GM19395 (cell line): ENCODE data around the gene PARM1.
"Not testable (repeated sequence)": the region's sequence is repeated elsewhere in the genome, so short reads cannot be mapped to it uniquely, and the experiment has no call there.

Experiments
- ATAC-seq: cut with Tn5 transposase; IDR thresholded peaks from one replicate; pipeline ENCODE4 v1.9.1; 2021; ENCODE audit warnings: mild to moderate bottlenecking, moderate library complexity; ENCODE audit not compliant: unreplicated experiment

PARM1 gene

DNA sequence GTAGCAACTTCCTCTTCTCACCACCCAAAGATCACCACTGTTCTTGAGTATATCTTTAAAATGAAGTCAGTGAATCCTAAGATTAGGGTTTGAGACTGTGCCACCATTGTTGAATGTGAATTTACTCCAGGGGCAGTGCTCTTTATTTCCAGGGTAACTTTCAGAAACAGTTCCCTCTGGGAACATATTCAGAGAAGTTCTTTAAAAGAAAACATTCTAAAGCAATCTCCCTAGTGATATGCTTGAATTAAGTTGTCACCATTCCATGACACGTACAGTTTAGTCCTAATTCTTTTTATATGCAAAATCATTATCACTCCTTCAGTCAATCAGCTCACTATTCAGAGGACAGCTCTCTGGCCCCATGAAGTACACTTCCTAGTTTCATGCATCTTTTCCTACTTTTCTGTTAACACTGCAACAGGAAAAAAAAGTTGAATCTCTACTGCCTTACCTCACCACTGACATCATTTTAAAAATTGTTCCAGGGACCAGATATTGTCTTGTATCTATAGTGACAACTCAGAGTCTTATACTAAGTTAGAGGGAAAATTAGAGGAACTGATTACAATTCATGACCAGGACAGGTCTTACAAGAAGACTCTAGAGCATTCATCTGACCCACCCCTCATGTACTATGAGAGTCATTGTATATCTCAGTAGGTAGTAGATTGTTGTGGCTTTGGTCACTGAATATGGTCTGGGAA is 49.8 kb downstream of the PARM1 start:
- no peak for ATAC-seq

DNA sequence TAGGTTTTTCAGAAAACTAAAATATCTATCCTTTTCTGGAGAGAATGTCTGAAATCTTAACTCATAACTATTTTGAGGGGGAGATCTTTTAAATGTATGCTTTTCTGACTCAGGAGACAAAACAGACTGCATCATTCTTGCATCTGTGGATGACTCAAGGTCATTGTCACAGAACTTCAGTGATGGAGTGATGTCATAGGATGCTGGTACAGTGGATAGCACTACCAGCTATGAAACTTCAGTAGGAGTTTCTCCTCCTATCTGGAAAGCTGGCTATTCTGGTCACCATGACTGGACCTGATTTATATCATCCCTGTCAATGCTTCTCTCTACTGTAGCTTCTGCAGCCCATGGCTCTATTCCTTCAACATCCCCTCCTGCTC is 50.3 kb downstream of the PARM1 start:
- ATAC-seq = no peak

DNA sequence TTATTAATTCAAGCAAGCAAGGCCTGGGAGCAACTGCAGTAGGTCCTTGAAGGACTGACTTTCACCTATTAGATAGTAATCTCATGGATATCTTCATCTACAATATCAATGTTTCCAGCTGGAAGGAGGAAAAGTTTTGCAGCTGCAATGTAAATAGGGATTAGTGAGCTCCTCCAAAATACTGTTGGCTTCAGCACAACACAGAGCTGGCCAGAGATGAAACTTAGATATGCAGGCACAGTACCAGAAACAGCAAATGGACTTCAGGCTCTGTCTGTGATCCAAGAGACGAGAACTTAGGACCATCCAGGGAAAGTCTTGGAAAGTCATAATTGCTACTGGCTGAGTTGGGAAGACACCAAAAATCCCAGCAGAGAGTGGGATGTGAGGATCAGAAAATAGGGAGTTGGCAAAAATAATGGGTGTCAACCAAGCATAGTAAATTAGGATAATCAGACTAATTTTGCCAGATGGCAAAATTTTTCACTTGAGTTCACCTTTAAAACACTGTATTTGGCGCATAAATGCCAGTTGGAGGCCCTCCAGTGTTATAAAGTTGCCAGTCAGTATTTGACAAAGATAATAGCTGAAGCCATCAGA is 57.5 kb downstream of the PARM1 start:
- ATAC-seq = no peak

DNA sequence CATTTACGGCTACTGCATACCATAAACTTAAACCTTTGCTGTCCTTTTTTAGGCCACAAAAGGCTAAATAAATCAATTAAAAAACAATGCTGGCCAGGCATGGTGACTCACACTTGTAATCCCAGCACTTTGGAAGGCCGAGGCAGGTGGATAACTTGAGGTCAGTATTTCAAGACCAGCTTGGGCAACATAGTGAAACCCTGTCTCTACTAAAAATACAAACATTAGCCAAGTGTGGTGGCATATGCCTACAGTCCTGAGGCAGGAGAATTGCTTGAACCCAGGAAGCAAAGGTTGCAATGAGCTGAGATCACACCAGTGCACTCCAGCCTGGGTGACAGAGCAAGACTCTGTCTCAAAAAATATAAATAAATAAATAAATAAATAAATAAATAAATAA is 61.5 kb downstream of the PARM1 start:
- not testable (repeated sequence) for ATAC-seq

DNA sequence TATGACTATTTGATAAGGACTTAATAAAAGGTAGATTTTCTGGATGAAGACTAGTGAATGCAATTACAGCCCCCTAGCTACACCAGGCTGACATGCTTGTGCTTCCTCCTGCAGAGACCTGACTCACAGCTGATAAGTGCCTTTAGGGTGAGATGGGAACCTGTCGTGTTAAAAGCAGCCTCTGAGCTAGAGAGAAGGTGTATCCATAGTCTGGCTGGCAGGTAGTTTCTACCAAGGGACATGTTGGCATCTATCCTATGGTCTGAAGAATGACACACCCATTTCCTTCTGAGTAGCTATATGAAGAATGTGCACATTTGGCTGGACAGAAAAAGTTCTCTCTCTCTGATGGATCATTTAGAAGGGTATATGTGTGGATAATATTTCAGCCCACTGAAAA is 64.1 kb downstream of the PARM1 start:
- no peak for ATAC-seq

DNA sequence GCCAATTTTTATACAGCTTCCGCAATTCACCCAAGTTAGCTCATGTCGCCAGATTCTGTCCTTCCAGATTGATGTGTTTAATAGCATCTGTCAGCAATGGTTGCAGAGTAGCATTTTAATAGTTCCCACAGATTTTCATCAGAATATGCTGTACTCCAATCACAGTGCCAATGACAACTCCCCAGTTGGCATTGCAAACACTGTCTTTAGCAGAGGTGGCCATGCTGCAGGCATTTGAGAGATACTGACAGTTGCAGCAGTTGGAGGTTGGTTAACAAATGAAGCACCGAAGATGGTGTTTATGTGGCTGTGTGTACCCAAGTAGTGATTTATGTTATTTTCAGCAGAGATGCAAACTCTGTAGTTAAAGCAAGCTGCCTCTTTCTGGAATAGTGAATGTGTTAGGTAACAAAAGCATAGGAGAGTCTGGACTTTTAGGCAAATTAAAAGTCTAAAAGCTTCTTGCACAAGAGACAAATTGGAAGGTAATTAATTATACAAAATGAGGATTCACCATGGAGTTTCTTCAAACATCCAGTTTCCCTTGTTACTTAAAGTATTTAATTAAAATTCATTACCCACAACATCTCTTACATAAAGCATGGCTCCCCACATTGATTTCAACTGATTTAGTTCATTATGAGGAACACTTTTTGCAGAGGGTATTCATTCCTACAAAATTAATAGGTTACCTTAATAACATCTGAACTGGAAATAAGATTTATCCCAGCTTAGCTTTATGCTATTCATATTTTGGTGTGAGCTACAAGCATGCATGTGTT is 65.2 kb downstream of the PARM1 start:
- ATAC-seq = no peak

DNA sequence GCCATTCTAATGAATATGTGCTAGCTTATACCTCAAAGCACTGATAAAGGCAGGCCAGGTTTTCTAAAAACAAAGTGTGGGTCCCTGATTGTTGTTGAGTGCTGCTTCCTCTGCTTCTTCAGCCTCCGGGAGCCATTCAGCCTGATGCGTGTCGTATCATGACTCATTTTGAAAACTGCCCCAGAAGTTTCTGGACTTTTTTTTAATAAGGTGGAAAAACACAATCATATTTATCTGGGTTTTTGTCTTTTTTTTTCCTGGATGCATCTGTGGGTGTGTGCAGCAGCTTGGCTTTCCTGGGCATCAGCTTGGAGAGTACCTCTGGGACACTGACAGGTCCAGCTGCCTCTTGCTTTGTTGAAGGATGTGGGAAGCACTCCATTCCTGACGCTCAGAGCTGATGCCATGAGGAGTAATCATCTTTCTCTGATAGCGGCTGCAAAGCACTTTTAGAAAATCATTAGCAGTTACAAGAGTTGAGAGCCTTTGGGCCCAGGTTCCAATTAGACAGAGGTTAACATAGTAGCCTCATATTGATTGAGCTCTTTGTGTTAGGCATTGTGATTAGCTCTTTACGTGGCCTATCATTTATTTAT is 66.9 kb downstream of the PARM1 start:
- ATAC-seq = no peak

DNA sequence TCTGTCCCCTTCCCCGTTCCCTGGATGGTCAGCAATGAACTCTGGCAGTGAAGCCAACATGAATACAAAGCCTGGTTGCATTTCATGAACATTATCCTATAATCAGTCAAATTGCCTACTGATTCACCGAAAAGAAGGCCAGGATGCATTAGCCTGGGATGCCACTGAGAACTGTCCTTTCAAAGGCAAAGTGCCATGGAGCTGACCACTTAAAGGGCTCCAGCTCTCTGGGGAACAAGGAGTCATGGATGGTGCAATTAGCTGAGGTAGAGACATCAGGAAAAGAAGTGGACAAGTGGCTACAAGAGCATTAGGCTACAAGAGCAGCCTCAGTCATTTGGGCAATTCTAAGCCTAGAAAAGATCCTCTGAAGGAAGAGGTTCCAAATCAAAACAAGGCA is 69.0 kb downstream of the PARM1 start:
- no peak for ATAC-seq

DNA sequence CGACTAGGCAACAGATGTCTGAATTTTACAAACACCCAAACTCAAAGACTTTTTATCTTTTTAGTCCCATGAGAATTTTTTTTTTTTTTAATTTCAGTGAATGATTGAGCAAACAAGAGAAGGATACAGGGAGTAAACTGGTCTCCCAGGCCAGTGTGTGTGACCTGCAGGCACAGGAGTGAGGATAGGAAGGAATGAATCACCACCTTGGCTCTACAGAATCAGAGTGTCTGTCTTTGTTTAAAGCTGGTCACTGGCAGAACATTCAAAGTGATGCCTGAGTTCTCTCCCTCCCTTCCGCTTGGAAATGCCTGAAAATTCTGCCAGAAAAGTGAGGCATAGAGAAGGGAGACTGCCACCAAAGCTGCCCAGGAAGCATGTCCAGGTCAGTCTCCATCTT is 69.5 kb downstream of the PARM1 start:
- ATAC-seq = no peak

DNA sequence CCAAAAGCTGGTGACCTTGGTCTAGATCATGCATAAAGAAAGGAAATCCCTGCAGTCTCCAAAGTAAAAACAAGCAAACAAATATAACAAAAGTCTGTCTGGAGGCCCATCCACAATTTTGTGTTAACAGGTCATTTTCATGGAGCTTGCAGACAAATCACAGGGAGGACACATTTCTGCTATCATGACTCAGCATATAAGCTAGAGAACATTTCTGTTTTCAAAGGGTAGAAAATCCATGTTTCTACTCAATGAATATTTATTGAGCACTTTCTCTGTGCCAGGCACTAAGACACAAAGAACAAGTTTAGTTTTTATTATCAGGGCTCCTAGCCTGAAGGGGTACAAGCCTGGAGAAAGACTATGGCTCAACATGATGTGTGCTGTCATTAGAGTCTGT is 71.1 kb downstream of the PARM1 start:
- no peak for ATAC-seq

DNA sequence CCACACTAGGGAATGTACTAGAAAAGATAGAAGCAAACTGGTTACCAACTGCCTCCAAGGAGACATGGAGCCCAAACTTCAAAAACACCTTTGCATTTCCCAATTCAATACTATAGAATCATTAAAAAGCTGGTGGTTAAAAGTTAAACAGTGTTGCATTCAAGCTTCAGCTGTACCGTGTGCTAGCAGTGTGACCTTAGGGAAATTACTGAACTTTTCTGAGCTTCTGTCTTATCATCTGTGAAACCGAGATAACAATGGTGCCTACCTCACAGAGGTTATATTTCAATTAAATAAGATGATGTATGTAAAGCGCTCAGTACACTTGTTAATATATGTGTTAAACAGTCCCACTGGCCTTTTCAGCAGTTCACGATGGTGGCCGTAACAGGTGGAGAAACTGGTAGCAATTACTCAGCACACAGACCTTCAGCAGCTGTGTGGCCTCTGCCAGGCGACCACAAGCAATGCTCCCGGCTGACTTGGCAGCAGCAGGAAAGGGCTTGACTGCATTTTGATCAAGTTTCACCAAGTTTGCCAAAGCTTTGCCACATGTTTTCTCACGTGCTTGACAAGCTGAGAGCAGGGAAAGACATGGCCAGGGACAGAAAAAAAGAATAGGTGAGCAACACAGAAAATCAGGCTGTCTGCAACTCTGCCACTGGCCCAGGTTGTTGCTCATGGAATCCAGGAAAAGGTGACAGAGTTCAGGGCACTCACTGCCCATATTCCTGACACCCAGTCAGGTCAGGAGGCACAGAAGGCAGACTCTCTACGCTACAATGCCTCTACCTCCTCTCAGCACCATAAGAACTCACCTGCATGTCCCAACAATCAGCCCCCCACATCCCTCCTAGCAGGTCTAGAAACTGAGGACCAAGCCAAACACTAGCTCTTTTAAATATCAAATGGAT is 72.1 kb downstream of the PARM1 start:
- ATAC-seq = peak; percentile 88

DNA sequence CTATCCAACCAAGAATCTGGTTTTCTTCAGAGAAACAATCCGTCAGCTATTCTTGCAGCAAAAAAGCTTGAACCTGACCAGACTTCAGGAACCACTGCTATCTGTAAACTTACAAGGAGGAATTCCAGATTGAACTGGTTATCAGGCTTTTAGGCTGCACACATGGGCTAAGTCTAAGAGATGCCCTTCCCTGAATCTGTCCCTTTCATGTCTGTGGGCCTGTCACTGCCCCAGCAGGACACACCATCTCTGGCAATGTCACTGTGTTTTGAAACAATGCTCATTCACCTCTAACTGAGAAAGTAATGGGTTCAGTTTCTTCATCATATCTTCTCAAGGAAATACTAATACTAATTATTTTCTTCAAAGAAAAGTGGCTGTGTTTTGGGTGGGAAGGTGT is 72.8 kb downstream of the PARM1 start:
- ATAC-seq = no peak

DNA sequence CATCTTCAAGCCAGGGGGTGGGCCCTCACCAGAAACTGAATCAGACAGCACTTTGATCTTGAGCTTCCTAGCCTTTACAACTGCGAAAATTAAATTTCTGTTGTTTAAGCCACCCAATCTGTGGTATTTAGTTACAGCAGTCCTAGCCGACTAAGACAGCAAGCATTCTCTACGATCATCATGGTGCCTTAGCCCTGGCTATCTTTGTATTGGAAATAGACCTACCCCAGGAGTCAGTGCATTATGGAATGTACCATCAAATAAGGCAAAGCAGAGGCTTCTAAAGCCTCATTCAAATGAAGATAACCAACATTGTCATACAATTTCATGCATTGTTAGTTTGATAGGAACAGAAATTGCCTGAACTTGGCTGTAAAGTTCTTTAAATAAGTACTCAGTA is 75.0 kb downstream of the PARM1 start:
- ATAC-seq = no peak

DNA sequence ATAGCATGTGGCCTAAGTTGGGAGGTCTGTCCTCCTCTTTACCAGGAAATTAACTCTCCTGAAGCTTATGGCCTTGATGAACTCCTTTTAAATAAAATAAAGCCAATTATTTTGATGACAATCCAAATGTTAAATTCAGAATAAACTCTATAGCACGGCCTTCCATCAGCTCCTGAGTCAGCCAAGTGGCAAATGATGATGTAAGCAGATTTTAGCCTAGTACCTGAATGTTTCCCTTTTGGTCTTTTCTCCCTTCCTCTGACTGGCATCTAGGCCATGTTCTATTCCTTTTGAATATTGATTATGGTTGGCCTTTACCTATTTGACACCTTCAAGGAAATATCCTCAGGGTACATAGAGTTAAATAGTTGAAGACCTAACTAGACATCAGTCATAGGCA is 76.2 kb downstream of the PARM1 start:
- ATAC-seq = no peak

DNA sequence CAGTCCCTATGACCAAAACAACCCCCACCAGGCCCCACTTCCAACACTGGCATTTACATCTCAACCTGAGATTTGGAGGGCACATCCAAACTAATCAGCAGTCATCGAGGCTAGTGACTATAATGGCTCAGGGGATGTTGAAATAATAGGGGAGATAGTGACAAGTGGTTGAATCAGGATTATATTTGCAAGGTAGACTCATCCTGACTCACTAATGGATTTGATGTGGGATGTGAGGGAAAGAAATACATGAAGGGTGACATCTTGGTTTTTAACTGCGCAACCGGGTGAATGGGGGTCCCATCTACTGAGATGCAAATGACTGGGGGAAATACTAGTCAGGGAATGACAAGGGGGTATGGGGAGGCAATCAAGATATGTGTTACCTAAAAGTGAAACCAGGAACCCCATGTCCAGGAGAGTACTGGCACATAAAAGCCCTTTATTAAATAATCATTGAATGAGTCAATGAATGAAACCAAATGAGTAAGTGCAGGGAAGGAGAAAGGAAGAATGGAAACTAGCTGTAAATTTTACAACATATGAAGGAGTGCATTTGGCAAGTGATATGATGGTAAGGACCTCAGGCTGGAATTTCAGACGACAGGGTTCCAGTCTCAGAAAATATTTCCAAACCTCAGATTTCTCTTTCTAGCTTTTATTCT is 78.3 kb downstream of the PARM1 start:
- ATAC-seq = no peak

DNA sequence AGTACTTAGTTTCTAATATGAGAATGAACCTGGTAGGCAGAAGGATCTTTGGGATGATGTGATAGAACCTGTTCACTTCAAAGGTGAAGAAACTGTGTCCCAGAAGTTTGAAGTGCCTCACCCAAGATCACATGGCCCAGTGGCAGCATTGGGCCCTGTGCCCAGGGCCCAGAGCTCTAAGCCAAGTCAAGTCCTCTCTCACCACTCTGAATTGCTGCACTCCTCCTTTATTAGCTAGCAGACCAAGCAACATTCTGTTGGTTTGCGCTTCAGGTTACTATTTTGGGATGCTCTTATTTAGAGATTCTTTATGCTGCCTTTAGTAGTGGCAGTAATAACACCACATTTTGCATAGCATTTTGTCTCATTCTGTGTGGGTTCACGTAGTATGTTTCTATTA is 82.7 kb downstream of the PARM1 start:
- ATAC-seq = no peak

DNA sequence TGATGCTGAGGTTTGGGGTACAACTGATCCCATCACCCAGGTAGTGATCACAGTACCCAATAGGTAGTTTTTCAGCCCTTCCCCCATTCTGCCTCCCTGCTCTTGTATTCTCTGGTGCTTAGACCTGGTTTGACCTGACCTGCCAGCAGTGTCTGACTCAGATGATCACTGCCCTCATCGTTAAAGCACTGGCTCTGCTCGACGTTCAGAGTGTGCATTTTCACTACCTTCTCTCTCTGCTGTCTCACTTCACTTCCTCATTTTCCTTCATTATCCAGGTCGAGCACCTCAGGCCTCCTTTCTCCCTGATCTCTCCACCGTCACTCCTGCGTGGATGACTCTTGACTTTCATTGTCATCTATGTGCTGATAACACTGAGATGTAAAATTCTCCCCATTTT is 83.6 kb downstream of the PARM1 start:
- no peak for ATAC-seq

DNA sequence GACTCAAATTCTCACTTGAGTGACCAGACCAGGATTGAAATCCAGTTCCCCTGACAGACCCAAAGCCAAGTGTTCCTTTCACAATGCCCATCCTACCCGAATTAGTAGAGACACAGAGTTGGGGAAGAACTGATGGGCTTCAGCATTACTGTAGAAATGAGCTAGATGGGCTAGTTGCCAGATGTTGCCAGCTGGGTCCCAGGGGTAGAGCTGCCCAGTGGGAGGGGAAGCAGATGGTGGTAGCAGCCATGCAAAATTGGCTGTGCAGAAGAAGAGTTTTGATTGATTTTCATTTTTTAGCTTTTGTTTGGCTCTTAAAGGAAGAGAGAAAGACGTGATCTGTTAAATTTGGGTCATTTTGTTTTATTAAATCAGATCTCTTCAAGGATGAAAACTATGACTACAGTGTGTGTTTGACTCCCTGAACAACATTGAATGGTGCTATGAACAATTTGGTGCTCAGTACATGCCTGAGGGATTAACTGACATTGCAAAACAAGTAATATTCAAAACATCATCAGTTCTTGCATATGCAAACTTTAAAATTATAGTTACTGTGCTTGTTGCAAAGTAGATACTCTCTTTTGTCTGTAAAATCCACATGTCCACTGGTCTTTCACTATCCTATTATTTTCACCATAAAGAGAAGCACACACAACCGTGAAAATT is 86.0 kb downstream of the PARM1 start:
- no peak for ATAC-seq

DNA sequence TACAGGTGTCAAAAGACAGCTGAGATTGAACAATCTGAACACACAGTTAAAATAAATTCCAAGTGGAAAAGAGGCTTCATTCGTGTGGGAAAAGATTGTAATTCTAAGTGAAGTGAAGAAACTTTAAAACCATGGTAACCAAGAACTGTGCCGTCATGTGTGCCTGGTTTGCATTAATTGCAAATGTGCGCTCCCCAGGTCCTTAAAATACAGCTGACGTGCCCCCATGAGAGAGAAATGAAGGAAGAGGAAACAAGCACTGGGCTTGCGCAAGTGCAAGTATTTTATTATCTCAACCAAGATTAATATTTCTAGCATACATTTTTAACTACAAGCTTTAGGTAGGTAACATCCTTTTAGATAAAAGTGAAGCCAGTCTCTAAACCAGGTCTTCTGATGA is 92.5 kb downstream of the PARM1 start:
- ATAC-seq = no peak
